Measurements from ENCODE around the gene MAD1L1.

MAD1L1 gene

GRCh38 chr7:2090526-2091520 lies 141.9 kb downstream of the MAD1L1 start:
- DNase-seq (ENCODE audit: low read depth in 1 of 2, low spot score in 1 of 2), result no peak

GRCh38 chr7:2088801-2089200 lies 143.9 kb downstream of the MAD1L1 start:
- no peak for DNase-seq (ENCODE audit: low read depth in 1 of 2, low spot score in 1 of 2)

- DNase-seq (ENCODE audit: low read depth in 1 of 2, low spot score in 1 of 2), result no peak
These were observed 145.0 kb downstream of the MAD1L1 start for GRCh38 chr7:2087744-2088143.

- DNase-seq (ENCODE audit: low read depth in 1 of 2, low spot score in 1 of 2), result no peak
These were observed 146.5 kb downstream of the MAD1L1 start for GRCh38 chr7:2086229-2086628.

- no peak for DNase-seq (ENCODE audit: low read depth in 1 of 2, low spot score in 1 of 2)
These were observed 146.9 kb downstream of the MAD1L1 start for GRCh38 chr7:2085804-2086203.

- no peak for DNase-seq (ENCODE audit: low read depth in 1 of 2, low spot score in 1 of 2)
These were observed 147.8 kb downstream of the MAD1L1 start for GRCh38 chr7:2084781-2085505.

GRCh38 chr7:2084331-2084730 lies 148.4 kb downstream of the MAD1L1 start:
- no peak for DNase-seq (ENCODE audit: low read depth in 1 of 2, low spot score in 1 of 2)

GRCh38 chr7:2083362-2083761 lies 149.4 kb downstream of the MAD1L1 start:
- no peak for DNase-seq (ENCODE audit: low read depth in 1 of 2, low spot score in 1 of 2)

GRCh38 chr7:2082139-2082998 lies 150.4 kb downstream of the MAD1L1 start:
- DNase-seq (ENCODE audit: low read depth in 1 of 2, low spot score in 1 of 2), result no peak

GRCh38 chr7:2081526-2082135 lies 151.1 kb downstream of the MAD1L1 start:
- DNase-seq (ENCODE audit: low read depth in 1 of 2, low spot score in 1 of 2), result no peak

- DNase-seq (ENCODE audit: low read depth in 1 of 2, low spot score in 1 of 2), result no peak
These were observed 152.3 kb downstream of the MAD1L1 start for GRCh38 chr7:2080477-2080876.

- DNase-seq (ENCODE audit: low read depth in 1 of 2, low spot score in 1 of 2), result no peak
These were observed 152.7 kb downstream of the MAD1L1 start for GRCh38 chr7:2080060-2080387.

- DNase-seq (ENCODE audit: low read depth in 1 of 2, low spot score in 1 of 2), result no peak
These were observed 153.2 kb downstream of the MAD1L1 start for GRCh38 chr7:2079332-2080059.

GRCh38 chr7:2078899-2079298 lies 153.8 kb downstream of the MAD1L1 start:
- DNase-seq (ENCODE audit: low read depth in 1 of 2, low spot score in 1 of 2), result no peak

GRCh38 chr7:2076649-2077064 lies 156.1 kb downstream of the MAD1L1 start:
- DNase-seq (ENCODE audit: low read depth in 1 of 2, low spot score in 1 of 2), result no peak

GRCh38 chr7:2075811-2076210 lies 156.9 kb downstream of the MAD1L1 start:
- no peak for DNase-seq (ENCODE audit: low read depth in 1 of 2, low spot score in 1 of 2)

- DNase-seq (ENCODE audit: low read depth in 1 of 2, low spot score in 1 of 2), result no peak
These were observed 158.1 kb downstream of the MAD1L1 start for GRCh38 chr7:2074691-2075090.

GRCh38 chr7:2072798-2073197 lies 159.9 kb downstream of the MAD1L1 start:
- DNase-seq (ENCODE audit: low read depth in 1 of 2, low spot score in 1 of 2), result no peak

GRCh38 chr7:2072042-2072441 lies 160.7 kb downstream of the MAD1L1 start:
- DNase-seq (ENCODE audit: low read depth in 1 of 2, low spot score in 1 of 2), result no peak

- DNase-seq (ENCODE audit: low read depth in 1 of 2, low spot score in 1 of 2), result no peak
These were observed 161.5 kb downstream of the MAD1L1 start for GRCh38 chr7:2071133-2071832.

Data from stimulated activated CD4-positive, alpha-beta T cell treated with anti-CD3 and anti-CD28 coated beads, Interleukin-15, amount 100 ng/mL, for 1 hour (primary cell).